HG02798 (cell line): ENCODE data around the gene GTSE1.
A peak's percentile ranks its signal among the peaks of the same experiment; 100 is the strongest.

Source experiments
- ATAC-seq: cut with Tn5 transposase; IDR thresholded peaks from one replicate; pipeline ENCODE4 v1.9.1; 2021; ENCODE audit warnings: mild to moderate bottlenecking; ENCODE audit not compliant: unreplicated experiment, poor library complexity

Gene GTSE1

GRCh38 chr22:46320716-46321386 lies 24.2 kb downstream of the GTSE1 start:
- ATAC-seq: no peak

- no peak for ATAC-seq
Measured at GRCh38 chr22:46322711-46323110, 26.0 kb downstream of the GTSE1 start.

GRCh38 chr22:46323162-46323561 lies 26.5 kb downstream of the GTSE1 start:
- ATAC-seq: no peak

- no peak for ATAC-seq
Measured at GRCh38 chr22:46326066-46326680, 29.5 kb downstream of the GTSE1 start.

GRCh38 chr22:46327691-46328465 lies 31.2 kb downstream of the GTSE1 start:
- ATAC-seq: no peak

GRCh38 chr22:46328797-46329196 lies 32.1 kb downstream of the GTSE1 start:
- no peak for ATAC-seq

GRCh38 chr22:46329616-46330015 lies 32.9 kb downstream of the GTSE1 start:
- ATAC-seq: no peak

GRCh38 chr22:46330426-46330825 lies 33.8 kb downstream of the GTSE1 start:
- ATAC-seq: no peak

- no peak for ATAC-seq
Measured at GRCh38 chr22:46331496-46331895, 34.8 kb downstream of the GTSE1 start.

GRCh38 chr22:46335201-46336118 lies 38.8 kb downstream of the GTSE1 start, which contains the start of gene TRMU:
Gene TRMU (plus strand): TSS chr22:46335714. CDS start chr22:46335765, 51 bp downstream.
- peak; percentile 89 for ATAC-seq

GRCh38 chr22:46336119-46337078 lies 39.7 kb downstream of the GTSE1 start:
- ATAC-seq: peak; percentile 6

GRCh38 chr22:46337870-46338269 lies 41.2 kb downstream of the GTSE1 start:
- no peak for ATAC-seq

- no peak for ATAC-seq
Measured at GRCh38 chr22:46338636-46339035, 42.0 kb downstream of the GTSE1 start.

- no peak for ATAC-seq
Measured at GRCh38 chr22:46339956-46340355, 43.3 kb downstream of the GTSE1 start.

- no peak for ATAC-seq
Measured at GRCh38 chr22:46340676-46341075, 44.0 kb downstream of the GTSE1 start.

GRCh38 chr22:46346680-46347405 lies 50.2 kb downstream of the GTSE1 start:
- no peak for ATAC-seq

GRCh38 chr22:46347646-46348045 lies 51.0 kb downstream of the GTSE1 start:
- no peak for ATAC-seq

GRCh38 chr22:46348099-46348695 lies 51.5 kb downstream of the GTSE1 start:
- ATAC-seq: no peak
